Measurements from ENCODE around the gene ZC3H7B.

Gene ZC3H7B

DNA sequence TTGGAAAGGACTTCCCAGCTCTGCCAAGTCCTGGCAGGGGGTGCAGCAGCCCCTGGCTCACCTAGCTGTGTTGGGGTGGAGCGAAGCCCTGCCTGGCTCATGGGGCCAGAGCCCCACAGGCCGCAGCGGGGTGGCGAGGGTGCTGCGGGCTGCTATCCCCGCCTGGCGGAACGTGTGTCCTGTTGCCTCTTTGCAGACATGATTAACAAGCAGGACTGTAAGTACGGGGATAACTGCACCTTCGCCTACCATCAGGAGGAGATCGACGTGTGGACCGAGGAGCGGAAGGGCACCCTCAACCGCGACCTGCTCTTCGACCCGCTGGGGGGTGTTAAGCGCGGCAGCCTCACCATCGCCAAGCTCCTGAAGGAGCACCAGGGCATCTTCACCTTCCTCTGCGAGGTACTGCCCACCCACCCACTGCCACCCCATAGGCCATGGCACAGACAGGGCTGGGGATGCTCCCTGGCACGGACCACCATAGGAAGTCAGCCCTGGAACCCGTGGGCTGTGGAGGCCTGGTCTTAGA, 44.5 kb downstream of the ZC3H7B start:
- Histone ChIP-seq H3K4me3 (ENCODE audit: low read length, poor library complexity, severe bottlenecking) (no peak overlapping the region), H4K20me1 (ENCODE audit: insufficient read depth, low read length, poor library complexity, severe bottlenecking) (no peaks in the 10 kb centered on the region), H3K27me3 (ENCODE audit: insufficient read depth, low read length, poor library complexity, severe bottlenecking) (no peaks in the 10 kb centered on the region), H3K79me2 (ENCODE audit: insufficient read depth, low read length) (no peaks in the 10 kb centered on the region), H3F3A (ENCODE audit: low read depth) (no peaks in the 10 kb centered on the region), H3K4me1 (ENCODE audit: insufficient read depth, low read length, poor library complexity, severe bottlenecking) (no peaks in the 10 kb centered on the region), H2AFZ (ENCODE audit: low read length) (no peak overlapping the region), H3K36me3 (ENCODE audit: insufficient read depth, low read length) (peaks cover 89% of the 10 kb centered on the region; the same call in 1 of the 2 replicates), H3K9me3 (ENCODE audit: insufficient read depth, low read depth, low read length) (no peaks in the 10 kb centered on the region), H3K9me2 (replicated peaks; ENCODE audit: low read depth, low read length) (no peaks in the 10 kb centered on the region), H3K4me2 (ENCODE audit: low read depth, low read length, poor library complexity, severe bottlenecking) (no peak overlapping the region), H3K9ac (ENCODE audit: low read depth, low read length, poor library complexity, severe bottlenecking) (no peak overlapping the region)
- no peak for TF ChIP-seq EZH2phosphoT487 (IDR thresholded peaks at IDR 0.05; ENCODE audit: borderline replicate concordance)
- TF ChIP-seq, protein P1, sequence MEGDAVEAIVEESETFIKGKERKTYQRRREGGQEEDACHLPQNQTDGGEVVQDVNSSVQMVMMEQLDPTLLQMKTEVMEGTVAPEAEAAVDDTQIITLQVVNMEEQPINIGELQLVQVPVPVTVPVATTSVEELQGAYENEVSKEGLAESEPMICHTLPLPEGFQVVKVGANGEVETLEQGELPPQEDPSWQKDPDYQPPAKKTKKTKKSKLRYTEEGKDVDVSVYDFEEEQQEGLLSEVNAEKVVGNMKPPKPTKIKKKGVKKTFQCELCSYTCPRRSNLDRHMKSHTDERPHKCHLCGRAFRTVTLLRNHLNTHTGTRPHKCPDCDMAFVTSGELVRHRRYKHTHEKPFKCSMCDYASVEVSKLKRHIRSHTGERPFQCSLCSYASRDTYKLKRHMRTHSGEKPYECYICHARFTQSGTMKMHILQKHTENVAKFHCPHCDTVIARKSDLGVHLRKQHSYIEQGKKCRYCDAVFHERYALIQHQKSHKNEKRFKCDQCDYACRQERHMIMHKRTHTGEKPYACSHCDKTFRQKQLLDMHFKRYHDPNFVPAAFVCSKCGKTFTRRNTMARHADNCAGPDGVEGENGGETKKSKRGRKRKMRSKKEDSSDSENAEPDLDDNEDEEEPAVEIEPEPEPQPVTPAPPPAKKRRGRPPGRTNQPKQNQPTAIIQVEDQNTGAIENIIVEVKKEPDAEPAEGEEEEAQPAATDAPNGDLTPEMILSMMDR (conservative IDR thresholded peaks at IDR 0.05; ENCODE audit: low read length): no peak

DNA sequence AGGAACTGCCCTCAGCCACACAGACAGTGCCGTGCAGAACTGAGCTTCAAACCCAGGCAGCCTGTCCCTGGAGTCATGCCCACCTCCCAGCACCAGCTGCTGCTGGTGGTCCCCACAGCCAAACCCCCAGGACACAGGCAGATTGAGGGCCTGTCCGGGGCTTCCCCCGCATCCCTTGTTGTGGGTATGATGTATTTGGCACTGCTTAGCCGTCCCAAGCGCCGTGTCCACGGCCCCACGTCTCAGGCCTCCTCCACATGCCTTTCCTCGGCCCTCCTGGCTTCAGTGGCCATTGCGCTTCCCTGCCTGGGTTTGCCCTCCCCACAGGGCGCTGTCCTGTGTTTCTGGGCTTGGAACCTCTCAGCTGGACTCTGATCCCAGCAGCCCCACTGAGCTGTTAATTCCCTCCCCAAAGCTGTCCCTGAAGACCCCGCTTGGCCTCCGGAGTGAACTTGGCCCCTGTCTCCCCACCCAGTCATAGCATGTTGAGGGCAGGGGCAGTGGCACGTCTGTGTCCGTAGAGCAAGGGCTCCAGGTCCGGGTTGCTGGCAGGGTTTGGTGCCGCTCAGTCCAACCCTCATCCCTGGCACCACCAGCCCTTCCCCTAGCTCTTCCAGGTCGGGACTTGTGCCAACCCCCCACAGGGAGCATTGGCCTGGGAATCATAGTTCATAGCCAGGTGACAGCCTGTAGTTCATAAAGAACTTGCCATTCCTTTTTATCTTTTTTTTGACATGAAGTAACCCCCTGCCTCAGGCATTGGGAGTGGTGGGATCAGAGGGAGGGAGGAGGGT, 45.9 kb downstream of the ZC3H7B start:
- no peaks in the 10 kb centered on the region for H3K9me3 ChIP-seq (ENCODE audit: insufficient read depth, low read depth, low read length)
- H3F3A ChIP-seq (ENCODE audit: low read depth): no peaks in the 10 kb centered on the region
- H3K27me3 ChIP-seq (ENCODE audit: insufficient read depth, low read length, poor library complexity, severe bottlenecking): no peaks in the 10 kb centered on the region
- no peaks in the 10 kb centered on the region for H3K79me2 ChIP-seq (ENCODE audit: insufficient read depth, low read length)
- H2AFZ ChIP-seq (ENCODE audit: low read length): no peak overlapping the region
- no peak overlapping the region for H3K4me2 ChIP-seq (ENCODE audit: low read depth, low read length, poor library complexity, severe bottlenecking)
- no peaks in the 10 kb centered on the region for H3K4me1 ChIP-seq (ENCODE audit: insufficient read depth, low read length, poor library complexity, severe bottlenecking)
- no peaks in the 10 kb centered on the region for H4K20me1 ChIP-seq (ENCODE audit: insufficient read depth, low read length, poor library complexity, severe bottlenecking)
- no peak overlapping the region for H3K4me3 ChIP-seq (ENCODE audit: low read length, poor library complexity, severe bottlenecking)
- TF ChIP-seq EZH2phosphoT487 (IDR thresholded peaks at IDR 0.05; ENCODE audit: borderline replicate concordance): no peak
- TF ChIP-seq, protein P1 (conservative IDR thresholded peaks at IDR 0.05; ENCODE audit: low read length): no peak
- H3K9me2 ChIP-seq (replicated peaks; ENCODE audit: low read depth, low read length): no peaks in the 10 kb centered on the region
- H3K9ac ChIP-seq (ENCODE audit: low read depth, low read length, poor library complexity, severe bottlenecking): no peak overlapping the region
- H3K36me3 ChIP-seq (ENCODE audit: insufficient read depth, low read length): peaks cover 93% of the 10 kb centered on the region; the same call in 1 of the 2 replicates

DNA sequence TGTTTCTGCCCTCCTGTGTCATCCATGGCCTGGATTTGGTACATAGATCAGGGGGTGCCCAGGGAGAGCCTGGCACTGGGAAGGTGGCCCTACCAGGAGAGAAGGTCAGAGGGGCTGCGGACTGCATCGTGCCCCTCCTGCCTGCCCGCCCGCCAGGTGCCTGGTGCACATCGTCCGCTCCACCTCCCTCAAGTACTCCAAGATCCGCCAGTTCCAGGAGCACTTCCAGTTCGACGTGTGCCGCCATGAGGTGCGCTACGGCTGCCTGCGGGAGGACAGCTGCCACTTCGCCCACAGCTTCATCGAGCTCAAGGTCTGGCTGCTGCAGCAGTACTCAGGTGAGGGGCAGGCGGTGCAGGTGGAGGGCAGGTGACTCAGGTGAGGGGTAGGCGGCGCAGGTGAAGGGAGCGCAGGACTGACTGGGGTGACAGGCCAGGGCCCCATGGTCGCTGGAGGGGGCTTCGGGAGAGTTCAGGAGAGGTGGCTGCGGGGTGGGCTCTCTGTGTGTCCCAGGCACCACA, 47.7 kb downstream of the ZC3H7B start:
- no peak overlapping the region for H3K9ac ChIP-seq (ENCODE audit: low read depth, low read length, poor library complexity, severe bottlenecking)

More for the DNA sequence above, 47.7 kb downstream of the ZC3H7B start:
- Histone ChIP-seq H3K36me3 (ENCODE audit: insufficient read depth, low read length) (peaks cover 80% of the 10 kb centered on the region; the same call in 1 of the 2 replicates), H3F3A (ENCODE audit: low read depth) (no peaks in the 10 kb centered on the region), H2AFZ (ENCODE audit: low read length) (no peak overlapping the region), H3K79me2 (ENCODE audit: insufficient read depth, low read length) (no peaks in the 10 kb centered on the region), H3K9me3 (ENCODE audit: insufficient read depth, low read depth, low read length) (no peaks in the 10 kb centered on the region), H3K27me3 (ENCODE audit: insufficient read depth, low read length, poor library complexity, severe bottlenecking) (no peaks in the 10 kb centered on the region), H4K20me1 (ENCODE audit: insufficient read depth, low read length, poor library complexity, severe bottlenecking) (no peaks in the 10 kb centered on the region), H3K4me3 (ENCODE audit: low read length, poor library complexity, severe bottlenecking) (no peak overlapping the region), H3K4me1 (ENCODE audit: insufficient read depth, low read length, poor library complexity, severe bottlenecking) (no peaks in the 10 kb centered on the region), H3K4me2 (ENCODE audit: low read depth, low read length, poor library complexity, severe bottlenecking) (no peak overlapping the region), H3K9me2 (replicated peaks; ENCODE audit: low read depth, low read length) (no peaks in the 10 kb centered on the region)
- TF ChIP-seq EZH2phosphoT487 (IDR thresholded peaks at IDR 0.05; ENCODE audit: borderline replicate concordance): no peak
- TF ChIP-seq, protein P1 (conservative IDR thresholded peaks at IDR 0.05; ENCODE audit: low read length): no peak
